Measurements from ENCODE around the gene KIF17. TPM values are rescaled to one million over a fixed set of nuclear protein-coding genes. Genes with fewer than 3 reads are reported as not detected.
A peak's percentile ranks its signal among the peaks of the same experiment; 100 is the strongest.

The KIF17 gene
- total and polyA plus RNA-seq, 2 of the 4 experiments (the other 2 are of a cell fraction): 4.5 to 5.7 TPM

- no peak for ATAC-seq (ENCODE audit: low read depth)
- BruUV-seq (replicated peaks): no TSS peak
- dilution Hi-C loops (cut with HindIII; ENCODE audit: low sequenced_read_pairs, unreplicated experiment): no loop called here
These were observed 68.9 kb downstream of the KIF17 start for GRCh38 chr1:20648946-20649345.

More at GRCh38 chr1:20648946-20649345, 68.9 kb downstream of the KIF17 start:
- Histone ChIP-seq H3K4me1 (ENCODE audit: control insufficient read depth, insufficient read depth, low read length) (no peaks in the 10 kb centered on the region), H2BK20ac (ENCODE audit: low read depth, low read length) (no peak overlapping the region), H2AFZ (replicated peaks; ENCODE audit: low read length, poor library complexity) (no peak overlapping the region), H4K5ac (ENCODE audit: low read depth, low read length) (no peak overlapping the region), H3K14ac (replicated peaks; ENCODE audit: low read depth, low read length) (no peak overlapping the region), H3K9ac (ENCODE audit: low read depth, low read length) (no peak overlapping the region), H3K4ac (ENCODE audit: low read depth, low read length) (no peak overlapping the region), H2AK5ac (ENCODE audit: low read depth, low read length) (no peak overlapping the region), H2AK9ac (replicated peaks; ENCODE audit: low read depth, low read length, poor library complexity) (peak overlapping the region; percentile 52), H3K18ac (ENCODE audit: low read depth, low read length) (no peak overlapping the region), H4K8ac (ENCODE audit: low read depth in 2 of 2, low read length in 2 of 2) (no peak overlapping the region), H2BK5ac (ENCODE audit: low read depth, low read length, poor library complexity, severe bottlenecking) (no peak overlapping the region), H2BK120ac (ENCODE audit: low read depth, low read length) (no peak overlapping the region), H3K27me3 (ENCODE audit: control insufficient read depth, insufficient read depth, low read length) (no peaks in the 10 kb centered on the region), H3K23ac (ENCODE audit: low read depth, low read length) (no peak overlapping the region), H3K27ac (ENCODE audit: insufficient read depth, low read length) (no peak overlapping the region), H3K9me1 (ENCODE audit: insufficient read depth, low read length) (no peaks in the 10 kb centered on the region), H3K56ac (ENCODE audit: extremely low read depth, insufficient read depth, low read length) (no peak overlapping the region), H4K20me1 (ENCODE audit: insufficient read depth, low read length) (no peaks in the 10 kb centered on the region), H3K9me3 (ENCODE audit: control insufficient read depth, insufficient read depth, low read length) (no peaks in the 10 kb centered on the region), H3K4me2 (ENCODE audit: low read depth, low read length) (no peak overlapping the region), H3K79me1 (ENCODE audit: low read depth in 1 of 2, low read length in 2 of 2) (peaks cover 0 to 9% of the 10 kb centered on the region in 2 experiments; a peak in 2 of 4 replicates), H3K4me3 (ENCODE audit: insufficient read depth, low read depth, low read length) (no peak overlapping the region), H4K91ac (ENCODE audit: insufficient read depth, low read depth, low read length) (no peak overlapping the region), H3K36me3 (ENCODE audit: control insufficient read depth, insufficient read depth, low read length) (peaks cover 65% of the 10 kb centered on the region), H2BK15ac (ENCODE audit: low read depth, low read length) (no peak overlapping the region)
- CTCF ChIA-PET: no interaction called here
- in situ Hi-C loops (cut with MboI; ENCODE audit: low sequenced_read_pairs) (loop anchor here (25.0 kb wide), 1 partner anchor 437 kb away; no protein-coding TSS in a partner anchor), intact Hi-C loops (cut with micrococcal nuclease) (no loop called here)
- TF ChIP-seq CTCF (conservative IDR thresholded peaks at IDR 0.05; ENCODE audit: low read depth, low read length) (no peak), MXI1 (IDR thresholded peaks at IDR 0.05; ENCODE audit: borderline replicate concordance, low read depth, low read length) (no peak)
- POLR2A ChIA-PET (ENCODE audit: unreplicated experiment): no interaction called here
- 97% methylated on average over 14 of the region's 15 CpGs; no CpG with 5 or more reads in 1 of the 2 experiments for WGBS, 2 experiments (ENCODE audit: extremely low coverage in 2 of 2, insufficient read length in 1 of 2)
- DNase-seq: no peak

Measured in IMR-90 (cell line).